Stomach (tissue), 4 donors: ENCODE measurements around the gene LDLRAD3.

ENCODE experiments used
- CTCF ChIP-seq, 7 experiments: fragments of 450-650 bp in 4 of 7; fragments of 200-600 bp in 3 of 7; sonication (generic) in 3 of 7; IDR thresholded peaks; one replicate each; pipeline ENCODE4 v1.5.1; 2016 to 2019; ENCODE audit warnings: antibody characterized with exemption in 7 of 7, control low read depth in 2 of 7, mild to moderate bottlenecking in 1 of 7
- POLR2A ChIP-seq, 4 donors: fragments of 450-650 bp; IDR thresholded peaks; one replicate each; pipeline ENCODE4 v1.6.1; 2016; ENCODE audit warnings: antibody characterized with exemption in 4 of 4, control low read depth in 2 of 4, mild to moderate bottlenecking in 1 of 4, moderate library complexity in 1 of 4
- POLR2AphosphoS5 ChIP-seq, 3 donors: sonication (generic); formaldehyde crosslinking; IDR thresholded peaks; one replicate each; pipeline ENCODE4 v1.6.1; 2016; ENCODE audit warnings: antibody characterized with exemption in 3 of 3

GRCh38 chr11:35924811-35925210 lies 19.1 kb upstream of the LDLRAD3 start:
- TF ChIP-seq CTCF (IDR thresholded peaks at IDR 0.05) (no peak), POLR2AphosphoS5 (IDR thresholded peaks at IDR 0.05) (no peak), POLR2A (IDR thresholded peaks at IDR 0.05) (no peak)
